Neutrophil (primary cell): ENCODE data around the gene RYR2.

Experiments used
- H3K27ac ChIP-seq: fragments of 200-600 bp; sonication (generic); 2 replicates; pipeline ENCODE4 v1.5.1; 2016; ENCODE audit warnings: mild to moderate bottlenecking, moderate library complexity
- H3K27me3 ChIP-seq: fragments of 200-600 bp; sonication (generic); 2 replicates; pipeline ENCODE4 v1.6.0; 2016; ENCODE audit warnings: mild to moderate bottlenecking
- H3K36me3 ChIP-seq: fragments of 200-600 bp; sonication (generic); 2 replicates; pipeline ENCODE4 v1.5.1; 2017
- H3K4me1 ChIP-seq, 2 experiments: fragments of 200-600 bp in 1 of 2; sonication (generic) in 1 of 2; 1 replicate in 1 of 2; 2 replicates in 1 of 2; pipeline versions ENCODE4 v1.5.1 to v1.6.1; 2013 to 2016; ENCODE audit warnings: low read depth in 1 of 2, low read length in 1 of 2, mild to moderate bottlenecking in 1 of 2, moderate library complexity in 1 of 2; ENCODE audit not compliant: control insufficient read depth in 1 of 2, insufficient read depth in 1 of 2
- H3K4me3 ChIP-seq, 2 experiments: fragments of 200-600 bp in 1 of 2; sonication (generic) in 1 of 2; 1 replicate in 1 of 2; 2 replicates in 1 of 2; pipeline ENCODE4 v1.5.1; 2013 to 2016; ENCODE audit warnings: low read depth in 1 of 2, low read length in 1 of 2, mild to moderate bottlenecking in 1 of 2, moderate library complexity in 1 of 2
- H3K9me3 ChIP-seq: fragments of 200-600 bp; sonication (generic); 2 replicates; pipeline ENCODE4 v1.5.1; 2016
- TF ChIP-seq, protein P1 (sequence below): fragments of 200-600 bp; sonication (generic); IDR thresholded peaks from 2 replicates; pipeline ENCODE4 v1.5.1; 2016; ENCODE audit warnings: antibody characterized with exemption

Gene RYR2

DNA sequence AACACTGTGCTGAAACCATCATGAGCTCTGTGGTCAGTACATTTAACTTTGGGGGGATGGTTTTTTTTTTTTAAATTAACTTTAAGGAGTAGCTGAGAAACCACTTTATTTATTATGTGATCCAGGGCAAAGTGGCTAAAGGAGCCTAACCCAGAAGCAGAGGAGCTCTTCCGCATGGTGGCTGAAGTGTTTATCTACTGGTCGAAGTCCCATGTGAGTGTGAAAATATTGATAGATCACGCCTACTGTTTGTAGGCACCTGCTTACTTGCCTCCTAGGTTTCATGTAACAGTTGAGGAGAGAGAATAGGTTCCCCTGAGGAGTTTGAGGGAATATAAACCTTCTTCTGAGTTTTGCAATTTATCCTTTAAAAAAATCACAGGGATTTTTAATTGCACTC is 667.4 kb downstream of the RYR2 start:
- Histone ChIP-seq H3K36me3 (no peaks in the 10 kb centered on the region), H3K4me1 (no peaks in the 10 kb centered on the region), H3K27me3 (no peaks in the 10 kb centered on the region), H3K9me3 (no peaks in the 10 kb centered on the region), H3K27ac (no peak overlapping the region), H3K4me3 (no peak overlapping the region)
- TF ChIP-seq, protein P1, sequence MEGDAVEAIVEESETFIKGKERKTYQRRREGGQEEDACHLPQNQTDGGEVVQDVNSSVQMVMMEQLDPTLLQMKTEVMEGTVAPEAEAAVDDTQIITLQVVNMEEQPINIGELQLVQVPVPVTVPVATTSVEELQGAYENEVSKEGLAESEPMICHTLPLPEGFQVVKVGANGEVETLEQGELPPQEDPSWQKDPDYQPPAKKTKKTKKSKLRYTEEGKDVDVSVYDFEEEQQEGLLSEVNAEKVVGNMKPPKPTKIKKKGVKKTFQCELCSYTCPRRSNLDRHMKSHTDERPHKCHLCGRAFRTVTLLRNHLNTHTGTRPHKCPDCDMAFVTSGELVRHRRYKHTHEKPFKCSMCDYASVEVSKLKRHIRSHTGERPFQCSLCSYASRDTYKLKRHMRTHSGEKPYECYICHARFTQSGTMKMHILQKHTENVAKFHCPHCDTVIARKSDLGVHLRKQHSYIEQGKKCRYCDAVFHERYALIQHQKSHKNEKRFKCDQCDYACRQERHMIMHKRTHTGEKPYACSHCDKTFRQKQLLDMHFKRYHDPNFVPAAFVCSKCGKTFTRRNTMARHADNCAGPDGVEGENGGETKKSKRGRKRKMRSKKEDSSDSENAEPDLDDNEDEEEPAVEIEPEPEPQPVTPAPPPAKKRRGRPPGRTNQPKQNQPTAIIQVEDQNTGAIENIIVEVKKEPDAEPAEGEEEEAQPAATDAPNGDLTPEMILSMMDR = no peak

DNA sequence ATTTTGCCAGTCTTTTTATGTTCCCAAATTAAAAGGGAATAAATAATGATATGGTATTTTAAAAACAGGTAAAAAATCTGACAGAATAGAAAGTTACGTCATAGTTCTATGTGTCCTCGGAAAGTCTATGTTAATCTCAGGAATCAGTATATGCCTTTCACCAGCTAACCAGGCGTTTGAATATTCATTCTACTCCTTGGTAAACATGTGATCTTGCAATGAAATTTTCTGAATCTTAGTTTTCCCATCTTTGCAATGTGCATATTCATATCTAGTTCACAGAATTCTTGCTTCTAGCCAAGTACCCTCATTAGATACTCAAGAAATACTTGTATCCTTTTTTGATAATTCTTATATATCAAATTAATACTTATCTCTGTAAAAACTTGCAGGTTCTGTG is 669.3 kb downstream of the RYR2 start:
- H3K27me3 ChIP-seq = no peaks in the 10 kb centered on the region
- no peak overlapping the region for H3K27ac ChIP-seq
- no peaks in the 10 kb centered on the region for H3K9me3 ChIP-seq
- H3K4me1 ChIP-seq = no peaks in the 10 kb centered on the region
- H3K4me3 ChIP-seq = no peak overlapping the region
- H3K36me3 ChIP-seq = no peaks in the 10 kb centered on the region
- TF ChIP-seq, protein P1 = no peak

DNA sequence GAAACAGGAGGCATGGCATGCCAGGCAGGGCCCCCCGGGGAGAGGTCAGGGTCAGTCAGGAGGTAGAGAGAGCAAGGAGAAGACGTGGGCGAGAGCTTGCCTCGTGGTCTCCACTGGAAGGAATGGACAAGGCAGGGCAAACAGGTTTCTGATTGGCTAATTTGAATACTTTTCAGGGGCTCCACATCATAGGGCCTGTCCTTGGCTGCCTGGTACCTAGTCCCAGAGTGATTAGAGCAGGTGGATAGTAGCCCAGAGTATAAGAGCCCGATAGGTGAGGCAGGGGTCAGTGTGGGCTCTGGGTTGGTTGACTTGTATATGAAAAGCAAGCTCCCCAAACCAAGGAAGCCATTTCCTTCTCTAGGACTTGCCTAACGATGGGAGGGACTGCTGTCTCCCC is 670.1 kb downstream of the RYR2 start:
- Histone ChIP-seq H3K4me3 (no peak overlapping the region), H3K27ac (no peak overlapping the region), H3K27me3 (no peaks in the 10 kb centered on the region), H3K36me3 (no peaks in the 10 kb centered on the region), H3K4me1 (no peaks in the 10 kb centered on the region), H3K9me3 (no peaks in the 10 kb centered on the region)
- TF ChIP-seq, protein P1 = no peak

DNA sequence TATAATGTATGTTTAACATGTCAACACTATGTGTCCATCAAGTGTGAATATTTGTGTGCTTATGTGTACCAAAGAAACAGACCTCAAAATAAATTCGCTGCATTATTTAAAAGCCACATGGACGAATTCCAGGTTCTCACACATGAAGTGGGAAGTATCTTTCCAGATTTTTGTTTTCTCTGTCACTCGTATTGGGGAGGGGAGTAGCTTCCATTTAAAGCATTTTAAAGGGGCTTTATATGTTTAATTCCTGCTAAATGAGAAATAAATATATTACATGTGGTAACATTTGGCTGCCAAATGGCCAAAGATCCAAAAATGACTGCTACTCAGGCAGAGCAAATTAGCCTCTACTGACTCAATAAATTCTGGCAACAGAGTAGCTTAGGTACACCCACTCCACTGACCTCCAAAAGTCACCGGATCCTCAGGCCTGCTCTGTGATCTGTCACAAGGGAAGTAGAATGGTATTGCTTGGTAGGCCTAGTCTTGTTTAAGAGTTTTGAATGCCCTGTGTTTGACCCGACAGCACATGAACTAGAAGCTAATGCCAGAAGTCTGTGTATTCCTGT is 670.7 kb downstream of the RYR2 start:
- TF ChIP-seq, protein P1 = no peak
- H3K27me3 ChIP-seq = no peaks in the 10 kb centered on the region
- no peak overlapping the region for H3K27ac ChIP-seq
- no peaks in the 10 kb centered on the region for H3K9me3 ChIP-seq
- no peak overlapping the region for H3K4me3 ChIP-seq
- no peaks in the 10 kb centered on the region for H3K4me1 ChIP-seq
- no peaks in the 10 kb centered on the region for H3K36me3 ChIP-seq

DNA sequence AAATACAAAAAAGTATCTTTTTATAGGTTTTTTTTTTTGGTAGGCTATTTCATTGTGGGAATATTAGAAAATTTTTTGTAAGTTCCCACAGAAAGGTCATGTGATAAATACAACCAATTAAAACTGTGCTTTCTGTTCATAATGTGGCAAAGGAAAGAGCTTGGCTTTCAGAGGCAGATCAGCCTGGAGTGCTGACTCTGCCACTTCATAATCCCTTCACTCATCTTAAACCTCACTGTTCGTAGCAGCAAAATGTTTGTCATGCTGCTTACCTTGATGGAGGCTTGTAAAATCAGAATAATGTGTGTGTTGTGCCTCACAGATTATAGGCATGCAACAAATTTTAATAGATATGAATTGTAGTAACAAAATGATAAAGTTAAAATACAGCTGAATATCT is 671.9 kb downstream of the RYR2 start:
- Histone ChIP-seq H3K4me1 (no peaks in the 10 kb centered on the region), H3K9me3 (no peaks in the 10 kb centered on the region), H3K4me3 (no peak overlapping the region), H3K27me3 (no peaks in the 10 kb centered on the region), H3K36me3 (no peaks in the 10 kb centered on the region), H3K27ac (no peak overlapping the region)
- TF ChIP-seq, protein P1 = no peak

DNA sequence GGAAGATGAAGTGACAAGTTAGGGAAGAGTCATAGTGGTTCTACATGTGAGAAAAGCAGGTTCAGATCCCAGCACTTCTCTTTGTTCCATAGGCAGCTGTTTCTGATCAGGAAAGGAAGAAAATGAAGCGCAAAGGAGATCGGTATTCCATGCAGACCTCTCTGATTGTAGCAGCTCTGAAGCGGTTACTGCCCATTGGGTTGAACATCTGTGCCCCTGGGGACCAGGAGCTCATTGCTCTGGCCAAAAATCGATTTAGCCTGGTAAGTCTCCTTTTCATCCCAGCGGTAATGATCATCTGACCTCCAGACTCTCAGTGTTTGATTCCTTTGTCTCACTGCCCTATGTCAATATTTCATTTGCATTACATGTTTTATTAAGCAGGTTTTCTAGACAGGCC is 675.1 kb downstream of the RYR2 start:
- no peaks in the 10 kb centered on the region for H3K4me1 ChIP-seq
- TF ChIP-seq, protein P1 = no peak
- no peaks in the 10 kb centered on the region for H3K27me3 ChIP-seq
- H3K36me3 ChIP-seq = no peaks in the 10 kb centered on the region
- H3K4me3 ChIP-seq = no peak overlapping the region
- H3K9me3 ChIP-seq = no peaks in the 10 kb centered on the region
- no peak overlapping the region for H3K27ac ChIP-seq
